Measurements from ENCODE around the gene ADORA2A. TPM values are rescaled to one million over a fixed set of nuclear protein-coding genes. Genes with fewer than 3 reads are reported as not detected.

Gene ADORA2A
- total RNA-seq, 1 experiment from 2014 or later, result 3.5 TPM

- H3K27me3 Mint-ChIP-seq (ENCODE audit: low read depth), result peaks cover 2% of the 10 kb centered on the region
- H3K27ac Mint-ChIP-seq, result no peak overlapping the region
- Histone ChIP-seq H3K18ac (ENCODE audit: insufficient read length, low read depth, low read length) (no peak overlapping the region), H3K56ac (ENCODE audit: insufficient read length, low read depth, low read length) (no peak overlapping the region), H3K79me2 (ENCODE audit: insufficient read depth, low read length) (no peaks in the 10 kb centered on the region), H2BK120ac (ENCODE audit: low read depth, low read length, poor library complexity, severe bottlenecking) (no peak overlapping the region), H3K14ac (ENCODE audit: insufficient read depth, low read length) (no peak overlapping the region), H4K91ac (ENCODE audit: insufficient read length, low read depth, low read length) (no peak overlapping the region), H3K4me2 (ENCODE audit: insufficient read depth, insufficient read length, low read length) (no peak overlapping the region), H2BK15ac (ENCODE audit: low read depth, low read length) (no peak overlapping the region), H3K9ac (ENCODE audit: extremely low read depth, insufficient read length, low read length) (no peak overlapping the region), H3K9me3 (ENCODE audit: control insufficient read depth, low read depth, low read length) (no peaks in the 10 kb centered on the region), H2AK5ac (ENCODE audit: insufficient read length, low read length) (no peak overlapping the region), H2AFZ (ENCODE audit: low read length) (no peak overlapping the region), H3K23me2 (ENCODE audit: insufficient read length, low read depth, low read length, poor library complexity, severe bottlenecking) (no peaks in the 10 kb centered on the region), H4K5ac (ENCODE audit: insufficient read length, low read depth, low read length) (no peak overlapping the region), H2BK5ac (ENCODE audit: insufficient read length, low read length) (no peak overlapping the region), H3K79me1 (ENCODE audit: insufficient read depth, low read depth, low read length, poor library complexity, severe bottlenecking) (no peaks in the 10 kb centered on the region), H4K20me1 (ENCODE audit: control insufficient read depth, insufficient read depth, insufficient read length) (no peaks in the 10 kb centered on the region), H4K8ac (replicated peaks; ENCODE audit: insufficient read length, low read depth, low read length) (no peak overlapping the region), H2BK12ac (ENCODE audit: insufficient read length, low read depth, low read length) (no peak overlapping the region), H3K27ac (ENCODE audit: insufficient read length, low read depth, low read length) (no peak overlapping the region), H3T11ph (ENCODE audit: low read length) (no peak overlapping the region), H3K23ac (ENCODE audit: insufficient read length, low read depth, low read length) (no peak overlapping the region), H3K4me1 (ENCODE audit: insufficient read depth, low read length) (no peaks in the 10 kb centered on the region), H3K27me3 (ENCODE audit: insufficient read depth, low read length) (no peaks in the 10 kb centered on the region), H2BK20ac (ENCODE audit: low read depth, low read length, poor library complexity, severe bottlenecking) (no peak overlapping the region), H3K4ac (ENCODE audit: low read depth, low read length) (no peak overlapping the region)
- no peak for DNase-seq
- no peak overlapping the region for H3K4me3 Mint-ChIP-seq
- peaks cover 0 to 2% of the 10 kb centered on the region in 2 experiments; a peak in 2 of 5 replicates for H3K9me3 Mint-ChIP-seq
- peaks cover 6 to 10% of the 10 kb centered on the region in 2 experiments for H3K4me1 Mint-ChIP-seq
- H3K36me3 Mint-ChIP-seq (ENCODE audit: insufficient read depth in 1 of 3, low read depth in 3 of 3), result no peaks in the 10 kb centered on the region
- no peak for TF ChIP-seq CTCF (conservative IDR thresholded peaks at IDR 0.05)
These were observed 23.8 kb downstream of the ADORA2A start for GRCh38 chr22:24451162-24451561.

All from H9 (cell line).